Prostate gland (tissue), 2 donors: Measurements from ENCODE around the gene TENT5C.

ENCODE experiments used
- CTCF ChIP-seq, 4 experiments: fragments of 200-600 bp in 2 of 4; fragments of 450-650 bp in 2 of 4; sonication (generic) in 2 of 4; IDR thresholded peaks; 1 replicate in 3 of 4; 2 replicates in 1 of 4; pipeline ENCODE4 v1.5.1; 2016 to 2019; ENCODE audit warnings: antibody characterized with exemption in 4 of 4, mild to moderate bottlenecking in 2 of 4, moderate library complexity in 2 of 4
- POLR2A ChIP-seq: fragments of 450-650 bp; IDR thresholded peaks from one replicate; pipeline ENCODE4 v1.6.1; 2016; ENCODE audit warnings: antibody characterized with exemption, mild to moderate bottlenecking
- POLR2AphosphoS5 ChIP-seq: sonication (generic); formaldehyde crosslinking; IDR thresholded peaks from one replicate; pipeline ENCODE4 v1.6.1; 2017; ENCODE audit warnings: antibody characterized with exemption

GRCh38 chr1:117582451-117582850 lies 23.4 kb upstream of the TENT5C start:
- TF ChIP-seq CTCF (IDR thresholded peaks at IDR 0.05) (no peak), POLR2A (no peak), POLR2AphosphoS5 (no peak)
